Measurements from ENCODE around the gene MAN2B2.

Gene MAN2B2

DNA sequence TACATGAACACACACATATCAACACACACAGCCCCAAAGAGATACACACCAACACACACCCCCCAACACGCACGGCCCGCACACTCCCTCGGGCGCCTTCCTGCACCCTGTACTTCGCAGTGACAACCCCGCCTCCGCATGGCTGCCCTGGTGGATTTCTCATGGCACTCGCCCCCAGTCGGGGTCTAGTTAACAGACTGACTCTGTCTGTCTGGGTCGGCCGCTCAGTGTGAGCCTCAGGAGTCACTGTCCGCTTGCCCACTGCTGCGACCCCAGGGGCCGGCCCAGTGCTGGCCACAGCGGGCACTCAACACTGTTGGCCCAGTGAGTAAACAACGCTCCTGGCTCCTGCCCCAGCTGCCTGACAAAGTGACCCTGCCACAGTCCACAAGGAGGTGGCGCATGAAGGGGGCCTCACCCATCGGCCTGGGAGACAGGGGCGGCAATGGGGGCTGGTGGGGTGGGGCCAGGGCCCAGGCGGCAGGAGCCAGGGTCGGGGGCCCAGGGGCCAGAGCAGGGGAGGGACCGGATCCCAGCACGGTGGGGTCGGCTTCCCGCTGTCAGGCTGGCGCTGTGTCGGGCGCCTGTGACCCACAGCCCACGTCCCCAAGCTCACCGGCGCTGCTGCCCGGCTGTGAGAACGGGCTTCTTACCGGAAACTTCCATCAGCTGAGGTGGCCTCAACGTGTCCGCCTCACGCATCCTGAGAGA, 40.2 kb upstream of the MAN2B2 start:
- Histone ChIP-seq H3K4me3 (ENCODE audit: low read length in 2 of 2) (no peak overlapping the region), H2BK15ac (ENCODE audit: low read length) (no peak overlapping the region), H3K9me3 (replicated peaks in 1 of 2; ENCODE audit: control insufficient read depth in 2 of 2, insufficient read depth in 1 of 2, low read depth in 1 of 2, low read length in 2 of 2) (peaks cover 0 to 5% of the 10 kb centered on the region in 2 donors), H4K8ac (ENCODE audit: low read depth, low read length) (no peak overlapping the region), H3K9ac (ENCODE audit: low read depth, low read length, poor library complexity) (no peak overlapping the region), H3K4ac (ENCODE audit: low read length) (no peak overlapping the region), H2BK12ac (ENCODE audit: low read length) (no peak overlapping the region), H3K27me3 (ENCODE audit: control insufficient read depth in 3 of 3, insufficient read depth in 3 of 3, low read depth in 1 of 3, low read length in 3 of 3) (peaks cover 0 to 19% (median 0%) of the 10 kb centered on the region in 3 experiments), H3K36me3 (replicated peaks in 1 of 2; ENCODE audit: control insufficient read depth in 2 of 2, insufficient read depth in 2 of 2, low read length in 2 of 2) (peaks cover 0 to 2% of the 10 kb centered on the region in 2 donors), H2BK120ac (ENCODE audit: low read depth, low read length) (no peak overlapping the region), H3K27ac (replicated peaks; ENCODE audit: low read length) (no peak overlapping the region), H2AFZ (ENCODE audit: low read length) (no peak overlapping the region), H3K79me1 (ENCODE audit: low read depth, low read length) (no peaks in the 10 kb centered on the region), H3K14ac (ENCODE audit: low read length) (no peak overlapping the region), H2BK5ac (ENCODE audit: low read length) (no peak overlapping the region), H3K18ac (ENCODE audit: low read length) (peak overlapping the region; percentile 30), H3K23ac (ENCODE audit: low read depth, low read length, poor library complexity) (no peak overlapping the region), H3K4me1 (ENCODE audit: control insufficient read depth in 2 of 2, insufficient read depth in 1 of 2, low read depth in 1 of 2, low read length in 2 of 2) (peaks cover 0 to 1% of the 10 kb centered on the region in 2 donors), H4K91ac (ENCODE audit: low read depth, low read length, poor library complexity) (no peak overlapping the region), H2AK5ac (ENCODE audit: low read depth, low read length) (no peak overlapping the region), H3K4me2 (ENCODE audit: insufficient read depth, low read length, poor library complexity, severe bottlenecking) (no peak overlapping the region)
- WGBS, 2 donors (ENCODE audit: extremely low coverage in 2 of 2, insufficient read length in 2 of 2, insufficient replicate concordance in 1 of 2): no CpG with 5 or more reads among the region's 38 CpGs
- DNase-seq (ENCODE audit: low spot score): no peak

DNA sequence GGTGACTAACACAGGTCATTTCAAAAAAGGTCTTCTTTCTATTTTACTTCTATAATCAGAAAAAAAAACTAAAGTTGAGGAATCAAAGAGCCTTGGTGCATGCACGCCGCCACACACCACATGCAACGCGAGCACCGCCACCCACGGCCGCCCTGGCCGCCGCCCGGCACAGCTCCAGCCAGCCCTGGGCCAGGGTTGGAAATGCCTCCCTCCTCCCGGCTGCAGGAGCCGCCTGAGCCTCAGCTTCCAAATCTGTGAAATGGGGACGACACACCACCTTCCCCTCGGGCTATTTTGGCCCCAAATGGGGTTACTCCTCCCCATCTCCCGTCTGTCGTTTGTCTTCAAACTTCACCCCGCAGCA, 39.7 kb upstream of the MAN2B2 start:
- H3K4me3 ChIP-seq (ENCODE audit: low read length in 2 of 2): no peak overlapping the region
- H3K18ac ChIP-seq (ENCODE audit: low read length): no peak overlapping the region
- H3K27ac ChIP-seq (replicated peaks; ENCODE audit: low read length): no peak overlapping the region
- no peak overlapping the region for H3K14ac ChIP-seq (ENCODE audit: low read length)
- DNase-seq (ENCODE audit: low spot score): no peak
- H3K9ac ChIP-seq (ENCODE audit: low read depth, low read length, poor library complexity): no peak overlapping the region
- no peak overlapping the region for H4K8ac ChIP-seq (ENCODE audit: low read depth, low read length)
- H3K4me2 ChIP-seq (ENCODE audit: insufficient read depth, low read length, poor library complexity, severe bottlenecking): no peak overlapping the region
- no peak overlapping the region for H2AFZ ChIP-seq (ENCODE audit: low read length)
- peaks cover 0 to 5% of the 10 kb centered on the region in 2 donors for H3K9me3 ChIP-seq (replicated peaks in 1 of 2; ENCODE audit: control insufficient read depth in 2 of 2, insufficient read depth in 1 of 2, low read depth in 1 of 2, low read length in 2 of 2)
- H2BK5ac ChIP-seq (ENCODE audit: low read length): no peak overlapping the region
- H4K91ac ChIP-seq (ENCODE audit: low read depth, low read length, poor library complexity): no peak overlapping the region
- no peak overlapping the region for H2BK120ac ChIP-seq (ENCODE audit: low read depth, low read length)
- no peak overlapping the region for H2BK15ac ChIP-seq (ENCODE audit: low read length)
- H2AK5ac ChIP-seq (ENCODE audit: low read depth, low read length): no peak overlapping the region
- no peak overlapping the region for H2BK12ac ChIP-seq (ENCODE audit: low read length)
- H3K23ac ChIP-seq (ENCODE audit: low read depth, low read length, poor library complexity): no peak overlapping the region
- peaks cover 0 to 1% of the 10 kb centered on the region in 2 donors for H3K4me1 ChIP-seq (ENCODE audit: control insufficient read depth in 2 of 2, insufficient read depth in 1 of 2, low read depth in 1 of 2, low read length in 2 of 2)
- no peak overlapping the region for H3K4ac ChIP-seq (ENCODE audit: low read length)
- no peaks in the 10 kb centered on the region for H3K79me1 ChIP-seq (ENCODE audit: low read depth, low read length)
- peaks cover 0 to 19% (median 0%) of the 10 kb centered on the region in 3 experiments for H3K27me3 ChIP-seq (ENCODE audit: control insufficient read depth in 3 of 3, insufficient read depth in 3 of 3, low read depth in 1 of 3, low read length in 3 of 3)
- no CpG with 5 or more reads among the region's 17 CpGs for WGBS, 2 donors (ENCODE audit: extremely low coverage in 2 of 2, insufficient read length in 2 of 2, insufficient replicate concordance in 1 of 2)
- H3K36me3 ChIP-seq (replicated peaks in 1 of 2; ENCODE audit: control insufficient read depth in 2 of 2, insufficient read depth in 2 of 2, low read length in 2 of 2): peaks cover 0 to 2% of the 10 kb centered on the region in 2 donors

DNA sequence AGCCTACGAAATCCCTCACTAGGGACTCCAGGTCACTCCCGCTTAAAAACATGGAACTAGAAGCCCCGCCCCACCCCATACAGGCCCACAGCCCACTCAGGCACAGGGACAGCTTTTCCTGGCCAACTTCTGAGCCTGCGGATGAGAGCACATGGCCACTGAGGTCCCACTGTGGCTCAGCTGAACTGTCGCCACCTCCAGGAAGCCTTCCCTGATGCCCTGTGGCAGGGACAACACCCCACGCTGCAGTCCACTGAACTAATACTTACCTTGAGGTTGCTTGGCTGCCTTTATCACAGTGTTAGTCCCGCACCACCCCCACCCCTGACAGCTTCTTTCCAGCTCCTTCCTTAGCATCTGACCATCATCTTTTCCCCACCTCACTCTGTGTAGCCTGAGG, 39.3 kb upstream of the MAN2B2 start:
- peaks cover 0 to 2% of the 10 kb centered on the region in 2 donors for H3K36me3 ChIP-seq (replicated peaks in 1 of 2; ENCODE audit: control insufficient read depth in 2 of 2, insufficient read depth in 2 of 2, low read length in 2 of 2)
- no peak overlapping the region for H2BK120ac ChIP-seq (ENCODE audit: low read depth, low read length)
- H3K14ac ChIP-seq (ENCODE audit: low read length): no peak overlapping the region
- no peak overlapping the region for H3K4me2 ChIP-seq (ENCODE audit: insufficient read depth, low read length, poor library complexity, severe bottlenecking)
- no peak overlapping the region for H3K18ac ChIP-seq (ENCODE audit: low read length)
- no peak overlapping the region for H2BK12ac ChIP-seq (ENCODE audit: low read length)
- no peak overlapping the region for H3K23ac ChIP-seq (ENCODE audit: low read depth, low read length, poor library complexity)
- H2AK5ac ChIP-seq (ENCODE audit: low read depth, low read length): no peak overlapping the region
- H3K4me3 ChIP-seq (ENCODE audit: low read length in 2 of 2): no peak overlapping the region
- H2BK5ac ChIP-seq (ENCODE audit: low read length): no peak overlapping the region
- H3K4me1 ChIP-seq (ENCODE audit: control insufficient read depth in 2 of 2, insufficient read depth in 1 of 2, low read depth in 1 of 2, low read length in 2 of 2): peaks cover 0 to 1% of the 10 kb centered on the region in 2 donors
- no peak overlapping the region for H2AFZ ChIP-seq (ENCODE audit: low read length)
- no CpG with 5 or more reads among the region's 7 CpGs for WGBS, 2 donors (ENCODE audit: extremely low coverage in 2 of 2, insufficient read length in 2 of 2, insufficient replicate concordance in 1 of 2)
- H3K27me3 ChIP-seq (ENCODE audit: control insufficient read depth in 3 of 3, insufficient read depth in 3 of 3, low read depth in 1 of 3, low read length in 3 of 3): peaks cover 0 to 19% (median 0%) of the 10 kb centered on the region in 3 experiments
- H3K27ac ChIP-seq (replicated peaks; ENCODE audit: low read length): no peak overlapping the region
- H3K9ac ChIP-seq (ENCODE audit: low read depth, low read length, poor library complexity): peak overlapping the region; percentile 10
- H3K9me3 ChIP-seq (replicated peaks in 1 of 2; ENCODE audit: control insufficient read depth in 2 of 2, insufficient read depth in 1 of 2, low read depth in 1 of 2, low read length in 2 of 2): peaks cover 0 to 5% of the 10 kb centered on the region in 2 donors
- H4K8ac ChIP-seq (ENCODE audit: low read depth, low read length): no peak overlapping the region
- DNase-seq (ENCODE audit: low spot score): no peak
- H2BK15ac ChIP-seq (ENCODE audit: low read length): no peak overlapping the region
- no peak overlapping the region for H3K4ac ChIP-seq (ENCODE audit: low read length)
- H3K79me1 ChIP-seq (ENCODE audit: low read depth, low read length): no peaks in the 10 kb centered on the region
- no peak overlapping the region for H4K91ac ChIP-seq (ENCODE audit: low read depth, low read length, poor library complexity)

DNA sequence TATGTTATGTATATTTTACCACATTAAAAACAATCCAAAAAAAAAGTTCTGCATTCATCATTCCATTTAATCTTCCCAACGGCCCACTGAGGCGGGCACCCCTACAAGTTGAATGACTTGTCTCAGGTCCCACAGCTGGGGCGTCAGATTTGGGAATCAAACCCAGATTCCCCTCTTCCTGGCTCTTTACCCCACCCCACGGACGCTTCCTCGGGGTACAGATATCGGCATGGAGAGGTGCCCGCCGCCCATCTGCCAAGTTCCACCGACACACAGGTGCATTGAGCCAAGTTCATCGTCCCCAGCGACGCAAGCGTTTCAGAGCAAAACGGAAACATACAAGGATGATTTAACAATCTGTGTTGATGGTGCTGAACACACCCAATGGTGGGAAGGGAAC, 36.9 kb upstream of the MAN2B2 start:
- Histone ChIP-seq H2BK5ac (ENCODE audit: low read length) (peak overlapping the region; percentile 1), H3K4me2 (ENCODE audit: insufficient read depth, low read length, poor library complexity, severe bottlenecking) (no peak overlapping the region), H3K18ac (ENCODE audit: low read length) (no peak overlapping the region), H2BK15ac (ENCODE audit: low read length) (no peak overlapping the region), H3K14ac (ENCODE audit: low read length) (no peak overlapping the region), H3K4ac (ENCODE audit: low read length) (no peak overlapping the region), H2BK120ac (ENCODE audit: low read depth, low read length) (no peak overlapping the region), H3K27me3 (ENCODE audit: control insufficient read depth in 3 of 3, insufficient read depth in 3 of 3, low read depth in 1 of 3, low read length in 3 of 3) (peaks cover 0 to 9% (median 0%) of the 10 kb centered on the region in 3 experiments), H3K79me1 (ENCODE audit: low read depth, low read length) (no peaks in the 10 kb centered on the region), H4K91ac (ENCODE audit: low read depth, low read length, poor library complexity) (no peak overlapping the region), H2AFZ (ENCODE audit: low read length) (no peak overlapping the region), H3K4me3 (ENCODE audit: low read length in 2 of 2) (no peak overlapping the region), H3K9ac (ENCODE audit: low read depth, low read length, poor library complexity) (no peak overlapping the region), H3K27ac (replicated peaks; ENCODE audit: low read length) (no peak overlapping the region), H3K23ac (ENCODE audit: low read depth, low read length, poor library complexity) (no peak overlapping the region), H3K4me1 (ENCODE audit: control insufficient read depth in 2 of 2, insufficient read depth in 1 of 2, low read depth in 1 of 2, low read length in 2 of 2) (peaks cover 0 to 1% of the 10 kb centered on the region in 2 donors), H3K9me3 (replicated peaks in 1 of 2; ENCODE audit: control insufficient read depth in 2 of 2, insufficient read depth in 1 of 2, low read depth in 1 of 2, low read length in 2 of 2) (peaks cover 0 to 2% of the 10 kb centered on the region in 2 donors), H4K8ac (ENCODE audit: low read depth, low read length) (no peak overlapping the region), H2BK12ac (ENCODE audit: low read length) (no peak overlapping the region), H2AK5ac (ENCODE audit: low read depth, low read length) (no peak overlapping the region), H3K36me3 (replicated peaks in 1 of 2; ENCODE audit: control insufficient read depth in 2 of 2, insufficient read depth in 2 of 2, low read length in 2 of 2) (peaks cover 0 to 2% of the 10 kb centered on the region in 2 donors)
- WGBS, 2 donors (ENCODE audit: extremely low coverage in 2 of 2, insufficient read length in 2 of 2, insufficient replicate concordance in 1 of 2): no CpG with 5 or more reads among the region's 15 CpGs
- no peak for DNase-seq (ENCODE audit: low spot score)
